UCSD-AML1 (cell line): Measurements from ENCODE around the gene PPP1R11.
A peak's percentile ranks its signal among the peaks of the same experiment; 100 is the strongest.
"Not testable (repeated sequence)": the region's sequence is repeated elsewhere in the genome, so short reads cannot be mapped to it uniquely, and the experiment has no call there.

ENCODE experiments used
- DNase-seq: peaks from one replicate; lab custom pipeline; 2025; ENCODE audit not compliant: unreplicated experiment; lab: John Stamatoyannopoulos, UW

PPP1R11 gene

DNA sequence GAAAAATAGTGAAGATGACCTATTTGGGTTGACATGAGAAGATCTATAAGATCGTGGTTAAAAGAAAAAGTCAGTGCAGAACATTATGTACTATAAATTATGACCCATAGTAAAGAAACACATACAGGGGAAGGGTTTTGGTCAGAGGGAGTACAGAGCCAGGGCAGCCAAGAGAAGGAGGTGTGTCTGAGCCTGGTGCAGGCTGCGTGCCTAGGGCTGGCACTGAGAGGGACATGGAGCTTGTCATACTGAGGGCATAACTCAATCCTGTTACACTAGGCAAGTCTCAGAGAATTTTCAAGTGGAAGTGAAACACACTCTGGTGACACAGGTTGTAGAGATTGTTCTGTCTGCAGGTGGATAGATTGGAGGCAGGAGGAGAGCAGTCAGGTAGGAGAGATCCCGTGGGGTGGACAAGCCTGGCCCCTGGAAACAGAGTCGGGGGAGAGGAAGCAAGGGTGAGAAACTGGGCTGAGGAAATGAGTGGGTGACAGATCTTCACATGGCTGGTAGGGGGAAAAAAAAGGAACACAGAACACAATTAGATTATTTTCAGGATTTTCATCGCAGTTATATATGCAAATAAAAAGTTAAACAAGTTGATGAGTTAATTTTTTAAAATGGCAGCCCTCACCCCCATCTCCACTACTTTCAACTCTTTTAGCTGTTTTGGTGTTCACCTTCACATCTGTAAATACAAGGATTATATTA, 27.1 kb downstream of the PPP1R11 start:
- no peak for DNase-seq

DNA sequence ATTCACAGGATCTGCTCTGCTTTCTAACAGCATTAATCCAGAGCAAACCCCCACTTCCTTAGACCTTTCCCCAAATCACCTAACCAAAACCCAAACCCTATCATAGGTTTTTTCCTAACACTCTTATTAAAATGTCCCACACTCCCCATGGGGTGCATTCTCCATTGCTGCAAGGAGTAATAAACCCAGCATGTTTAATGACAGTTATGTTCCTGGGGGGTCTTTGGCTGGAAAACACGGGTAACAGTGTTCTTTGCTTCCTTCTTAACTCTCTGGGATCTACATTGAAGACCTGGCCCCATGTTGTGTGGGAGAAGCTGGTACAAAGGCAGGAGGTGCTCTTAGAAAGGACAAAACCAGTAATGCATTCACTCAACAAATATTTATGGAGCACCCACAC, 29.8 kb downstream of the PPP1R11 start:
- DNase-seq, result no peak

DNA sequence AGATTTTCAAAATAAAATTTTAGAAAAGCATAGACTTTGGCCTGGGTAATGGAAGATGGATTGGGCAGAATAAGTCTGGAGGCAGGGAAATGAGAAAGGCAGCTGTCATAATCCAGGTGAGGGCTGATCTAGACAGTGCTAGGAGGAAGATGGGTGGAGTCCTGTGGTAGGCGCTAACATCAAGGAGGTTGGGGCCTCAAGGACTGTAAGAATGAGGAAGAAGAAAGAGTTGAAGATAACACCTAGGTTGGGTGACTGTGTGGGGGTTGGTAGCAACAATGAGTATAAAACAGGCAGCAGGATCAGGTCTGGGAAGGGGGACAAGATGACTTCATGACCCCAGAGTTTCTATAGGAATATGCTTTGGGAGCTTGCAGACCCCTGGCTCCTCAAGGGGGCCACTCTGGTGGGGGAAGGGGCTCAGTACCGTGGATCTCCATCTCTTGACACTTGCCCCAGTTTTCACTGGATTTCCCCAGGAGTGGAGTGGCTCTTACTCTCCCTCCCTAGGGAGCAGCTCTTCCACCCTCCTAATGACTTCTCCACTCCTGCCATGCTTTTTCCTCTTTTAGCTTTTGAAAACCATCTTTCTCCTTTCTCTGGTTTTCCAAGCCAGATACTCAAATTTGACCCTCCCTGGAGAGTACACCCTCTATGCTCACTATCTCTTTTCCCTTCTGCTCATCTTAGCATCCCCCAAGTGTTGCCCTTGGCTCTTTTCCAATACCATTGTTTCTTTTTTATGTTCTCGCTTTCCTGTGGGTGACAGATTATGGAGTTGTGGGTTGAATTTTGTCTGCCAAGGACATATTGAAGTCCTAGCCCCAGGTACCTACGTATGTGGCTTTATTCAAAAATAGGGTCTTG, 31.1 kb downstream of the PPP1R11 start:
- DNase-seq, result no peak

DNA sequence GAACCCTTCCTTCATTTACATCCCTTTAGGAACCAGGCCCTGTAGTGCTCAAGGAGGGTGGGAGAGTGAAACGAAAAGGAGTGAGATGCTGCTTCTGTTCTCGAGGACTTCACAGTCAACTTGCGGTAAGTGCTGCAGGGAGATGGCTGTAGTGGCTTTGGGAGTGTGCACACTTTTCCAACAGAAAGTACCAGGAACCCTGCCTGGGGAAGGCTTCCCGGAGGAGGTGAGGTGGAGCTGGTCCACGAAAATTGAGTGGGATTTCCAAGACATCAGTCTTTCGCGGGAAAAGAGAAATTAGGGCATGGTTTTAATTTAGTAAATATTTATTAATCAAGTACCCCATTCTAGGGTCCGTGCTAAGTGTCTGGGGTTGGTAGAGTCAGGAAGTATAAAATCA, 33.2 kb downstream of the PPP1R11 start:
- DNase-seq, result no peak

DNA sequence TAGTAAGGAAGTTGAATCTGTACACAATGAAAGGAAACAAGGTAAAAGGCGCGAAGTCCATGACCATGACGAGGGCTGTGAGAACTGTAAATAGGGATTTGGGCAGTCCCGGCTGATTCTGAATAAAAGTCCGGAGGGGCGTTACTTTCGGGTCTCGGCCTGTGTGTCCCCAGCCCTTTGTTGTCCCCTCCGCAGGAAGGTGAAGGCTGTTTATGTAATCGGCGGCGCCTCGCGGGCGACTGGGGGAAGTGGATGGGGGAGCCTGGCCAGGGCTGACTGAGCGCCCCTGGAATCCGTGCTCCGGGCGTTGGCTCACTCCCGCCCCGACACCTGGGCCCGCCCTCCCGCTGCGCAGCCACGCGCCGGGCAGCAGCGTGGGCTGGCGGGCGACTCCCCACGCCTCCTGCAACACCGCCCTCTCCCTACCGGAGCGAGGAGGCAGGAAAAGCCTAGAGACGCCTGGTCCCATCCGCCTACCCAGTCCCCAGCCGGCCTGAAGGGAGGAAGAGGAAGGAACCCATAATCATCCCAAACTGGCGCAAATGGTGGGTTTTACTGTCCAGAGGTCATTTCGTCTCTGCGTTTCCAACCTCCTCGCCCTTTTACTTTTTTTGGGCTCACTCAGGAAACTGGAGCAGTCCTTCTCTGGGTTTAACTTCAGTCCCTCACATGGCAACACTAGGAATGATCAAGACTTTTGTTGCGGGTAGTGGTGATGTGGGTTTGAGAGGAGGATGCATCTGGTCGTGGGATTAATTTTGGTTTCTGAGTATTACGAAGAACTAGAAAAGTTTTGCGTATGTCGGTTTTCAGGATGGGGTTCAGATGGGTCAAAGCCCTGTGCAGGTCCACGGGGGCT, 33.8 kb downstream of the PPP1R11 start:
- peak; percentile 59 for DNase-seq

DNA sequence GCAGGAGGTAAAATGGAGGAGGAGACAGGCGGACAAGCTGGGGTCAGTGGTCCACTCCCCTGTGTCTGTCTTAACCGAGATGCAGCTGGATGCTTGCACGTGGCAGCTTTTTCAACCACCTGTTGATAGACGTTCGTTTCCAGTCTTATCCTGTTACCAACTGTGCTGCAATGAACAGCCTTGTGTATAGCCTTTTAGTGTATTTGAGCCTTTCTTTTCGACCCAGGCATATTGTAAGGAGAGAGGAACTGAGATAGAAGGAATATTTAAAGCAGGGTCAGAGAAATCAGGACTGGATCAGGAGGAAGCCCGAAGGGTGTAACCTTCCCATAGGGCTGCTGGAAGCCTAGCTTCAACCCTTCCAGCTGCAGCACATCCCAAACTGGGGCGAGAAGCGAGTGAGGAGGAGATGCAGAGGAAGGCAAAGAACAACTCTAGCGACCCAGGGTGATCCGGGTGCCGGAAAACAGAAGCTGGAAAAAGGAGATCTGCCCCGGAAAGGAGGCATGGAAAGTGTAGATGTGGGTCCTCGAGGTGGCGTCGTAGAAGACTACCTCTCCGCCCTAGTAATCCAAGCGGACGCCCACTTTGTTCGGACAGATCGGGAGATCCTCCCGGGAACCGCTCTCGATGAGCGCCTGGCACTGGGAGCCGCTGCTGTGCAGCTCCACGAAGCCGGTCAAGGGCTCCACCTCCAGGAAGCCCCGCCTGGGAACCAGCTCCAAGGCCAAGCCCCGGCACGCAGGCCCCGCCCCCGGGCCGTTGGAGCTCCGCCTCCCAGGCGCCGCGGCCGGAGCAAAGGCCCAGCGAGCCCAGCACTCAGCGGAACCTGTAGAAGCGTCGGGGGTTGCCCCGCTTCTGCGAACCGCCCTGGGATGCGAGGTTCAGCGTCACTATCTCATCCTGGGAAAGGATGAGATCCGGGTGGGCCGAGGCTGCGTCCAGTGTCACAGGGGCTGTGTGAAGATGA, 34.7 kb downstream of the PPP1R11 start:
- peak; percentile 88 for DNase-seq

DNA sequence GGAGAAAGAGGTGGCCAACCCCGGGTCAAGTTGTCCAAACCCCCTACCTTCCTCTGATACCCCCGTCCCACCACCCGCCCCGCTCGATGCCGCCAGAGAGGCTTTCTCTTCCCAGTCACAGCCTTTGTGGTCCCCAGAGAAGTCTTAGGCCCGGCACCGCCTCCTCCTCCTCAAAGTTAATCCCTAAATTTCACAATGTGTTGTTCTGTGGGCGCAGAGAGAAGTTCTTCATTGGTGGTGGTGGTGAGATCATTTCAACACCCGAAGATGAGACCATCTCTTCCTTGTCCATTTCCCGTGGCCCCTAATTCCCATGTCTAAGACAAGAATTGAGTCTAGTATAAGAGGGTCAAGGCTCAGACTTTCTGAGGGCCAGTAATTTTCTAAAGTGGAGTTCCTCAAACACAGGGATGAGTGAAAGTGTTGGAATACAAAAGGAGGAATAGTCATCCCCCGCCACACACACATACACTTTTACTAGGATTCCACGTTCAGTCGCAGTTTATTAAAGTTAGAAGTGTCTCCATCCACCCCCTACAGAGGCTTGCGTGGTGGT, 35.5 kb downstream of the PPP1R11 start:
- no peak for DNase-seq

DNA sequence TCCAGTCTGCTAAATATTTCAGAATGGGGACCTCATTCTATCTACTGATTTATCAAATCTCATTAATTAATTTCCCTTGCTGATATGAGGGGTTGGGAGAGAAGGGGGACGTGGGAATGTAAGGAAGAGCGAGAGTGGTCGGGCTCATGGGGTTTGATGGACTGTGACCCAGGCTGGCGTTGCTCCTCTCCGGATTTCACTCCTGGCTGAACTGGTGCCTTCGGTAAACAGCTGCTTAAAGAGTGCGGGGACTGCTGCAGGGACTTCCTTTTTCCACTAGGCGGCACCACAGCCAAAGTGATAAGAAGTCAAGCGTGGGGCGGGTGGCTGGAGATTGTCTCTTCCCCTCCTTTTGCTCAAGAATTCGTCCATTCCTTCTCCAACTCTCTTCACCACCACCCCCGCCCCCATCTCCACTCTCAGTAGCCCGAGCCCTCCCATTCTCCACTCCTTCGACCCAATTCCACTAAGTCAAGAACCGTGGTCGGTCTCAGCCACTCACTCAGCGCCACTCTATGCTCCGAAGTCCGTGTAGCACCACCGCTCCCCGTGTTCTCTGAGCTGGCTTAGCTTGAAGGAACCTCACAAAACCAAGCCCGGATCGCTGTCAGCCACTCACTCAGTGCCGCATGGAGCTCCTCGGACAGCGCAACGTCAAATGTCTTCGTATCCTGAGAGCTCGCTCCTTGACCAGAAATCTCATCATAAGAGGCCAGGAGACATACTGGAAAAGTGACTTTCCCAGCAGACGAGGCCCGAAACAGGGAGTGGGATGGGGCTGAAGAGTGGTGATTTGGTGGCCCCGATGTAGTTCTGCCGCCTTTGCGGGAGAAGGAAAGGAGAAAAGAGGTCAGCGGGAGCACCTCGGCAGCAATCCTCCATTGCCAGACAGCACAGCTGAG, 36.2 kb downstream of the PPP1R11 start:
- DNase-seq, result peak; percentile 85

DNA sequence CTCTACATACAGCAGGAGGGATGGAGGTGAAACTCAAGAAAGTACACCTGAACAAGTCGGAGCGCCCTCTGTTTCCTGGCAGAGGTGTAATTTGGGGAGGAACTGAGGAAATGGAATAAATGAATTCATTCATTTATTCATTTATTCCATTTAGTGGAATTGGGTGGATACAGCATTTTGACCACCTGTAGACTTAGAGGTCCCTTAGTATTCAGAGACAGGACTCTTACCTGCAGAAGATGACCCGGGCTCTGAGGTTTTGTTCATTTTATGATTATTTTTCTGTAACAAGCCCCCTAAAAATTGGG, 36.8 kb downstream of the PPP1R11 start:
- no peak for DNase-seq

DNA sequence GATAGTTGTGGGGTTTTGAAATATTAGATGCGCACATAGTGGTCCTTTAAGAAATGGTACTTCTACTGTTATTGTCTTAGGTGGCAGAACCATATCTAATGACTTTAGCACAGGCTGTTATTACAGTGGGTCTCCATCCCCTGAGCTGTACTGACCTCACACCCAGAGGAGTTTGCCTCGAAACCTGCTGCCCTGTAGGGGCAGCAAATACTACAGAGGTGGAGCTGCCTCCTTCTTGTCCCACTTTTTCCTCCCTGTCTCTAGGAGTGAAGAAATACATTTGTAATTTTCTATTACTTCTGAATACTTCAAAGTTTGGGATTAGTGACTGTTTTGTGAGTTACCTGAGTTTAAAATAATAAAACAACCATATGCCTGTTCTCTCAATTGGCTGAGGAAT, 37.7 kb downstream of the PPP1R11 start:
- DNase-seq, result no peak

DNA sequence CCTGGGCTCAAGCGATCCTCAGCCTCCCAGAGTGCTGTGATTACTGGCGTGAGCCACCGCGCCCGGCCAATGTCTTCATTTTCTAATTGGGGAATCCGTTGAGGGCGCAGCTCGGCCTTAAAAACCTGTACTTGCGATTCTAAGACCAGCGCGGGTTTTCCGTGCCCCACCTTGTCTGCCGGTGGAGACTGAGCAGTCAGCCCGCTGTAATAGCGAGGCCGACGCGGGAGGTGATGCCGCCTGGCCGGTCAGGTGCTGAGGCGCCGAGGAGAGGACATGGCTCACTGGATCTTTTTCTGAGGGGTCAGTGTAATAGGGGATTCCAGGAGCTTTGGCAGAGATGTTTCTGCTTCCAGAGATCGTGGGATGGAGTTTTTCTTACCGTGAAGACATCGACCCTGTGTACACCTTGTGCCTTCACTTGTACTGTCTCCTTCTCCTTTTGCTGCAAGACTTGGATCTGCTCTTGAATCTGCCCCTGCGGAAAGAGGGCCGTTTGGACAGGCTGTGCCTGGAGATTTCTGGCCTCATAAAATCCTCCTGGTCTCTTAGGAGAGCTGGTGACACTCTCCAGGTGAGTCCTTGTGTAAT, 44.4 kb downstream of the PPP1R11 start:
- no peak for DNase-seq

DNA sequence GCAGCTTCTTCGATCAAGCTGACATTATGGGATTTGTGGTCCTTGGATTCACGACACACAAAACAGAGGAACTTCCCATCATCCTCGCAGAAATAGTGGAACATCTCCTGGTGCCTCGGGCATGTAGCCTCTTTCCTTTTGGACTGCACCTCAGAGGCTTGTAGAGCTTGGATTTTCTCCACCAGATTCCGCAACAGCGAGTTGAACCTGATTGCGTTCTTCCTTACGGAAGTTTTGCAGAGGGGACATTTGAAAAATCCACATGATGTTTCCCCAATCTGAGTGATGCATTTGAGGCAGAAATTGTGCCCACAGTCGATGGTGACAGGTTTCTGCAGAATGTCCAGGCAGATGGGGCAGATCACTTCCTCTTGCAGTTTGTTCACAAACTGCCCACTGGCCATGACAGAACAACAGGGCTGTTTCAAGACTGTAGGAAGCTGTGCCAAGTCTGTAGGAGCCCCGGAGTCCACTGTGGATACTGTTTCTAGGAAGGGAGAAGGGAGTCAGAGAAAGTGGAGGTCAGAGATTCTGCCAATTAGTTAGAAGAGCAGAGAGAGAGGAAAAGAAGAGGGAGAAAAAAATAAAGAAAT, 45.5 kb downstream of the PPP1R11 start:
- DNase-seq, result no peak

DNA sequence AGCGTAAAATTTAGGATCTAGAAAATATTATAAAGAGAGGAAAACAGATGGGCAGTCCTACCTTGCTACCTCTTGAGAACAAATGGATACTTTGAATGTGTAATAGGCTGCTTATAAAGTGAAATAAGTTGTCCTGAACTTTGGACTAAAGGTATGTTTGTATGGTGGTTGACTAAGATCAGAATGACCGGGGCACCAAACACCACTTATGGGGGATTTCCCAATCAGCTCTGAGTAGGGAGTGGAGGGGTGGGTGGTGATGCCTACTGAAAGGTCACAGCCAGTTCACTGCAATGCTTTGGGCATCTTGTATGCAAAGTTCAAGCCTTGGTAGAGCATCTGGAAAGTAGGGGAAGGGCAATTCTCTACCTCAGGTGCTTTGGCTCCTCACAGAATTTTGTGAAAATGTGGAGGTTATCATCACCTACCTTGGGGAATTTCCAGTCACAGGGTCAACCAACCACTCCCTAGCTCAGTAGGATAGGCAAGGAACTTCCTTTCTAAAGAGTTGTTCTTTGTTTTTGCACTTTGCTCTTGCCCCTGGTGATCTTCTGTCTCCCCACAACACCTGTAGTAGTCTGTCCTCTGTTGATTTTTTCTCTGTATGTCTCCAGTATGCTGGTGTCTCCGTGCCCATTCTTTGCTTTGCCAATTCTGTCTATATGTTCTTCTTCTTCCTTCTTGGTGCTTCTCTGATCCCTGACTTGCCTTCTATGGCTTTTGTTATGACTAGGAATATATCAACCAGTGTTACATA, 46.2 kb downstream of the PPP1R11 start, which contains the start of gene TRIM31:
TRIM31 (minus strand) TSS at position 88 of the 757 bp plus-strand sequence. CDS start 285 bp downstream, outside the sequence.
- DNase-seq, result no peak

DNA sequence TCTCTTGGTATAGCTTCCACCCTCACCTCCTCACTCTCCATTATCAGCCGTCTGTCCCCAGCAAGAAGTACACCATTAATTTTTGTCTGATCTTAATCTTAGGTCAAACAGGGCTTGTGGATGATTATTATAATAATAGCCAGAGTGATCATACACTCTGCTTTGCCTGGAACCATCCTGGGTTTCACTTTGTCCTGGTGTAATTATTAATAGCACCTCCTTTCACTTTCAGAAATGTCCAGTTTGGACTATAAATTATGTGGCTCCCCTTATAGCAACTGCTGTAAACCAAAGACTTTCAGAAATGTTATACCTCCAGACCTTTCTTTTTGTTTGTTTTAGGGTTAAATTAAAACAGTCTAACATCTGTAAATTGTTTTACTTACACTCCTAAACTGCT, 46.8 kb downstream of the PPP1R11 start:
- no peak for DNase-seq

DNA sequence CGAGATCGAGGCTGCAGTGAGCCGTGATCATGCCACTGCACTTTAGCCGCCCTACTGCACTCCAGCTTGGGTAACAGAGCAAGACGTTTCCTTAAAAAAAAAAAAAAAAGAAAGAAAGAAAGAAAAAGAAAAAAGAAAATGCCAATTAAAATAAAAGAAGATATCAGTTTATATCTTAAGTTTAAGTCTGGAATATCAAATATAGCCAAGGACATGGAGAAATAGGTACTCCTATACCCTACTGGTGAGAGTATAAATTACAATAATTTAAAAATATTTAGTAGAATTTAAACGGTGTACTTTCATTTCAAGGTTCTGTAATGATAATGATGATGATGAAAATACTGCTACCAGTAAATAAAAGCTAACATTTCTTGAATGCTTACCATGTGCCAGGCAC, 49.7 kb downstream of the PPP1R11 start:
- DNase-seq, result no peak

DNA sequence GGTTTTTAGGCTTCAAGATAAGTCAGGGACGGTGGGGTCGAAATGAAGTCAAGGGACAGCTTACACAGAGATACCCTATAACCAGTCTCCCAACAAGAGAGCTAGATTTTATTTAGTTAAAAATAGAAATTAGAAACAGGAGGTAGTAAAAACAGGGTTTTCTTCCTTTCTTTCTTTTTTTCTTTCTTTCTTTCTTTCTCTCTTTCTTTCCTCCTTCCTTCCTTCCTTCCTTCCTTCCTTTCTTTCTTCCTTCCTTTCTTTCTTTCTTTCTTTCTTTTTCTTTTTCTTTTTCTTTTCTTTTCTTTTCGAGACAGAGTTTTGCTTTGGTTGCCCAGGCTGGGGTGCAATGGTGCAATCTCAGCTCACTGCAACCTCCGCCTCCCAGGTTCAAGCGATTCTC, 51.7 kb downstream of the PPP1R11 start:
- DNase-seq, result not testable (repeated sequence)
